ENCODE measurements around the gene PREB. TPM values are rescaled to one million over a fixed set of nuclear protein-coding genes. Genes with fewer than 3 reads are reported as not detected.
A peak's percentile ranks its signal among the peaks of the same experiment; 100 is the strongest.
"Not testable (repeated sequence)": the region's sequence is repeated elsewhere in the genome, so short reads cannot be mapped to it uniquely, and the experiment has no call there.

Gene PREB
- 79.5 and 89.2 TPM in 2 replicates for total RNA-seq (2014; rRNA removed; shearing (Covaris generic))

- DNase-seq (ENCODE audit: low spot score), result peak; percentile 84
Observed at GRCh38 chr2:27133905-27134780, at the start of gene PREB. TSS of gene PREB (minus strand) at chr2:27134636. CDS start at chr2:27134421, 215 bp downstream.

- DNase-seq (ENCODE audit: low spot score), result no peak
Observed at GRCh38 chr2:27184115-27184514, 49.7 kb upstream of the PREB start.

- DNase-seq (ENCODE audit: low spot score), result no peak
Observed at GRCh38 chr2:27182346-27182745, 47.9 kb upstream of the PREB start.

GRCh38 chr2:27179344-27180000, 45.0 kb upstream of the PREB start:
- DNase-seq (ENCODE audit: low spot score), result no peak

- DNase-seq (ENCODE audit: low spot score), result no peak
Observed at GRCh38 chr2:27178469-27178868, 44.0 kb upstream of the PREB start.

GRCh38 chr2:27177441-27178351, 43.3 kb upstream of the PREB start:
- DNase-seq (ENCODE audit: low spot score), result no peak

- not testable (repeated sequence) for DNase-seq (ENCODE audit: low spot score)
Observed at GRCh38 chr2:27175781-27176180, 41.3 kb upstream of the PREB start.

GRCh38 chr2:27175330-27175729, 40.9 kb upstream of the PREB start:
- no peak for DNase-seq (ENCODE audit: low spot score)

GRCh38 chr2:27174638-27175037, 40.2 kb upstream of the PREB start:
- DNase-seq (ENCODE audit: low spot score), result no peak

- no peak for DNase-seq (ENCODE audit: low spot score)
Observed at GRCh38 chr2:27171351-27171848, 37.0 kb upstream of the PREB start.

GRCh38 chr2:27170581-27171337, 36.3 kb upstream of the PREB start:
- peak; percentile 16 for DNase-seq (ENCODE audit: low spot score)

- no peak for DNase-seq (ENCODE audit: low spot score)
Observed at GRCh38 chr2:27164960-27165763, 30.7 kb upstream of the PREB start.

GRCh38 chr2:27162151-27163121, 28.0 kb upstream of the PREB start:
- DNase-seq (ENCODE audit: low spot score), result peak; percentile 40

- no peak for DNase-seq (ENCODE audit: low spot score)
Observed at GRCh38 chr2:27160191-27160590, 25.8 kb upstream of the PREB start.

- no peak for DNase-seq (ENCODE audit: low spot score)
Observed at GRCh38 chr2:27159271-27159670, 24.8 kb upstream of the PREB start.

GRCh38 chr2:27158468-27158867, 24.0 kb upstream of the PREB start:
- no peak for DNase-seq (ENCODE audit: low spot score)

- no peak for DNase-seq (ENCODE audit: low spot score)
Observed at GRCh38 chr2:27155069-27155520, 20.7 kb upstream of the PREB start.

GRCh38 chr2:27154488-27154887, 20.1 kb upstream of the PREB start:
- no peak for DNase-seq (ENCODE audit: low spot score)
